RWPE2 (cell line): ENCODE results near the gene METTL16.

Source experiments
- ATAC-seq: fragments of 200-7000 bp; cut with Tn5 transposase; 3 replicates; pipeline ENCODE4 v1.9.1; 2021; ENCODE audit warnings: low read depth
- DNase-seq: peaks from one replicate; pipeline ENCODE4 v3.0.0-alpha.2; 2020; ENCODE audit warnings: low spot score
- H3K27ac ChIP-seq: fragments of 450-650 bp; 2 replicates; pipeline ENCODE4 v1.5.1; 2017; ENCODE audit warnings: mild to moderate bottlenecking; ENCODE audit not compliant: poor library complexity, severe bottlenecking
- H3K27me3 ChIP-seq: fragments of 250-450 bp; sonication (Bioruptor Pico); 2 replicates; pipeline ENCODE4 v1.5.1; 2021; ENCODE audit warnings: mild to moderate bottlenecking, moderate library complexity; ENCODE audit not compliant: insufficient read depth, poor library complexity, severe bottlenecking
- H3K36me3 ChIP-seq: fragments of 250-450 bp; sonication (Bioruptor Pico); 2 replicates; pipeline ENCODE4 v1.5.1; 2020; ENCODE audit warnings: low read depth, mild to moderate bottlenecking, moderate library complexity
- H3K4me1 ChIP-seq: fragments of 250-450 bp; sonication (Bioruptor Pico); 2 replicates; pipeline ENCODE4 v1.5.1; 2021; ENCODE audit warnings: mild to moderate bottlenecking, moderate library complexity; ENCODE audit not compliant: insufficient read depth, poor library complexity, severe bottlenecking
- H3K4me3 ChIP-seq: fragments of 250-450 bp; sonication (Bioruptor Pico); 2 replicates; pipeline ENCODE4 v1.5.1; 2021; ENCODE audit warnings: mild to moderate bottlenecking, moderate library complexity; ENCODE audit not compliant: severe bottlenecking
- H3K9me3 ChIP-seq: fragments of 250-450 bp; sonication (Bioruptor Pico); 2 replicates; pipeline ENCODE4 v1.5.1; 2021; ENCODE audit warnings: mild to moderate bottlenecking, moderate library complexity; ENCODE audit not compliant: severe bottlenecking
- CTCF ChIP-seq: fragments of 450-650 bp; IDR thresholded peaks from one replicate; pipeline ENCODE4 v1.5.1; 2017; ENCODE audit warnings: mild to moderate bottlenecking, moderate library complexity; ENCODE audit not compliant: poor library complexity, severe bottlenecking

METTL16 gene

GRCh38 chr17:2511462-2512369 lies at the start of gene METTL16:
Gene METTL16 (minus strand): TSS chr17:2511888. CDS start chr17:2502331, 9,557 bp downstream.
- peak; percentile 99 for DNase-seq
- no peaks in the 10 kb centered on the region for H3K36me3 ChIP-seq
- ATAC-seq = peak; percentile 98
- peak within 1 kb of the TSS; percentile 79 for H3K27ac ChIP-seq
- no peaks in the 10 kb centered on the region for H3K4me1 ChIP-seq
- H3K27me3 ChIP-seq = no peaks in the 10 kb centered on the region
- H3K9me3 ChIP-seq = no peaks in the 10 kb centered on the region
- peak within 1 kb of the TSS; percentile 72 for H3K4me3 ChIP-seq
- no peak for TF ChIP-seq CTCF

- TF ChIP-seq CTCF = no peak
- Histone ChIP-seq H3K4me3 (no peak overlapping the region), H3K4me1 (peaks cover 22% of the 10 kb centered on the region), H3K9me3 (no peaks in the 10 kb centered on the region), H3K27me3 (no peaks in the 10 kb centered on the region), H3K27ac (peak overlapping the region; percentile 17), H3K36me3 (no peaks in the 10 kb centered on the region)
- no peak for ATAC-seq
- DNase-seq = no peak
These were observed 49.0 kb upstream of the METTL16 start for GRCh38 chr17:2560658-2561057.

GRCh38 chr17:2551928-2552327 lies 40.2 kb upstream of the METTL16 start:
- no peak for DNase-seq
- Histone ChIP-seq H3K27ac (no peak overlapping the region), H3K27me3 (no peaks in the 10 kb centered on the region), H3K9me3 (no peaks in the 10 kb centered on the region), H3K4me1 (peaks cover 3% of the 10 kb centered on the region), H3K36me3 (no peaks in the 10 kb centered on the region), H3K4me3 (no peak overlapping the region)
- ATAC-seq = no peak
- no peak for TF ChIP-seq CTCF

GRCh38 chr17:2551493-2551892 lies 39.8 kb upstream of the METTL16 start:
- DNase-seq (no peak), ATAC-seq (no peak)
- H3K9me3 ChIP-seq = no peaks in the 10 kb centered on the region
- no peak overlapping the region for H3K4me3 ChIP-seq
- no peak for TF ChIP-seq CTCF
- H3K27me3 ChIP-seq = no peaks in the 10 kb centered on the region
- no peaks in the 10 kb centered on the region for H3K36me3 ChIP-seq
- H3K27ac ChIP-seq = no peak overlapping the region
- peaks cover 3% of the 10 kb centered on the region for H3K4me1 ChIP-seq
